NT2/D1 (cell line): ENCODE measurements around the gene AGBL4.

Experiments used
- YY1 ChIP-seq: IDR thresholded peaks from 2 replicates; pipeline ENCODE4 v1.6.1; 2011; ENCODE audit not compliant: insufficient read length, insufficient read depth
- ZNF274 ChIP-seq: IDR thresholded peaks from 2 replicates; pipeline ENCODE4 v1.6.1; 2011; ENCODE audit warnings: mild to moderate bottlenecking, low read depth, low read length

DNA sequence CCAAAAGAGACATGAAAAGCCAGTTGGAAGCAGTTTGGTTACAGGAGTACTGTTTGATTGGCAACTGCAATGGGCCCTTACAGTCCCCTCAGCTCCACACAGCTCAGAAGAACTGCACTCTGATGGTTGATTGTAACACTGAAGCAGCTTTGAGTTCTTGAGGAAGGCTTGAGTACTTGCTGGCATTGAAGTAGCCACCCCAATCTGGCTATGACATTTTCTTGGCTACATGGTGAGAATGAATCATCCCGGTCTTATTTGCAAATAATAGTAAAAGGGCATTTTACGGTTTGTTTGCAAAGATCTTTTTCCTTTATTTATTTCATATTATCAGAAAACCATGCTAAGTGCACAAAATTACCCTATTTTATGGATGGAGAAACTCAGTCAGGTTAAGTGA is 1087.3 kb downstream of the AGBL4 start:
- TF ChIP-seq ZNF274 (no peak), YY1 (no peak)
